Ascending aorta (tissue), 2 donors: ENCODE results near the gene PRCD. TPM values are rescaled to one million over a fixed set of nuclear protein-coding genes. Genes with fewer than 3 reads are reported as not detected.

ENCODE experiments used
- DNase-seq, 2 donors: peaks; one replicate each; pipeline ENCODE4 v3.0.0-alpha.2; 2019; ENCODE audit warnings: low spot score in 2 of 2
- H3K27ac ChIP-seq, 2 donors: fragments of 200-600 bp; sonication (generic); one replicate each; pipeline ENCODE4 v1.5.1; 2016 to 2017; ENCODE audit warnings: mild to moderate bottlenecking in 1 of 2
- H3K27me3 ChIP-seq: fragments of 200-600 bp; sonication (generic); one replicate; pipeline ENCODE4 v1.5.1; 2017
- H3K36me3 ChIP-seq, 2 donors: fragments of 200-600 bp; sonication (generic); one replicate each; pipeline ENCODE4 v1.5.1; 2016
- H3K4me1 ChIP-seq, 2 donors: fragments of 200-600 bp; sonication (generic); one replicate each; pipeline ENCODE4 v1.5.1; 2016 to 2017; ENCODE audit warnings: mild to moderate bottlenecking in 1 of 2
- H3K4me3 ChIP-seq, 2 donors: fragments of 200-600 bp; sonication (generic); one replicate each; pipeline ENCODE4 v1.5.1; 2016 to 2017; ENCODE audit warnings: mild to moderate bottlenecking in 1 of 2
- H3K9me3 ChIP-seq, 2 donors: fragments of 200-600 bp; sonication (generic); one replicate each; pipeline ENCODE4 v1.5.1; 2016
- intact Hi-C: fragments of 100-400 bp; cut with DNase I; formaldehyde crosslinking; loops from one replicate; pipeline ENCODE4 v1.15.1; 2023
- total RNA-seq: library from RNA; depleted of rRNA; stranded (reverse); fragments of >200 nt; gene quantifications from one replicate; pipeline ENCODE4 v1.1.0, GENCODE V29; 2016
- TF ChIP-seq, protein P1 (sequence below), 3 experiments: fragments of 200-600 bp in 2 of 3; fragments of 450-650 bp in 1 of 3; sonication (generic) in 2 of 3; IDR thresholded peaks; one replicate each; pipeline ENCODE4 v1.5.1; 2016 to 2019; ENCODE audit warnings: antibody characterized with exemption in 3 of 3, mild to moderate bottlenecking in 1 of 3, moderate library complexity in 1 of 3

Gene PRCD
- total RNA-seq, 1 donor from 2014 or later, result 0.43 TPM

DNA sequence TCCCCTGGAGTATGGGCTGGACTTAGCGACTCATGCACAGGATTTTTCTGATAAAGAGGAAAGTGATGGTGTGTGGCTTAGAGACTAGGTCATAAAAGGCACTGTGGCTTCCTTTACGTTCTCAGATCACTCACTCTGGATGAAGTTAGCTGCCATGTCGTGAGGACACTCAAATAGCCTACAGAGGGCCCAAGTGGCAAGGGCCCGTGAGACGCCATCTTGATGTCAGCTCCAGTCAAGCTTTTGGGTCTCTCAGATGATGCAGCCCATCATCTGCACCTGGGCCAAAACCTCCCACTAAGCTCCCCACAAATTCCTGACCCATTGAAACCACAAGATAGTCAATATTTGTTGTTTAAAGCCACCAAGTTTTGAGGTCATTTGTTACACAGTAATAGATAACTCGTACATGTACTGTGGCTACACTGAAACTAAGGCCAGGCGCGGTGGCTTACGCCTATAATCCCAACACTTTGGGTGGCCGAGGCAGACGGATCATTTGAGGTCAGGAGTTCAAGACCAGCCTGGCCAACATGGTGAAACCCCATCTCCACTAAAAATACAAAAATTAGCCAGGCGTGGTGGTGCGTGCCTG, 31.1 kb downstream of the PRCD start:
- Histone ChIP-seq H3K4me1 (no peaks in the 10 kb centered on the region), H3K4me3 (no peak overlapping the region), H3K27ac (no peak overlapping the region), H3K9me3 (no peaks in the 10 kb centered on the region), H3K27me3 (no peaks in the 10 kb centered on the region), H3K36me3 (peaks cover 0 to 4% of the 10 kb centered on the region in 2 donors)
- TF ChIP-seq, protein P1, sequence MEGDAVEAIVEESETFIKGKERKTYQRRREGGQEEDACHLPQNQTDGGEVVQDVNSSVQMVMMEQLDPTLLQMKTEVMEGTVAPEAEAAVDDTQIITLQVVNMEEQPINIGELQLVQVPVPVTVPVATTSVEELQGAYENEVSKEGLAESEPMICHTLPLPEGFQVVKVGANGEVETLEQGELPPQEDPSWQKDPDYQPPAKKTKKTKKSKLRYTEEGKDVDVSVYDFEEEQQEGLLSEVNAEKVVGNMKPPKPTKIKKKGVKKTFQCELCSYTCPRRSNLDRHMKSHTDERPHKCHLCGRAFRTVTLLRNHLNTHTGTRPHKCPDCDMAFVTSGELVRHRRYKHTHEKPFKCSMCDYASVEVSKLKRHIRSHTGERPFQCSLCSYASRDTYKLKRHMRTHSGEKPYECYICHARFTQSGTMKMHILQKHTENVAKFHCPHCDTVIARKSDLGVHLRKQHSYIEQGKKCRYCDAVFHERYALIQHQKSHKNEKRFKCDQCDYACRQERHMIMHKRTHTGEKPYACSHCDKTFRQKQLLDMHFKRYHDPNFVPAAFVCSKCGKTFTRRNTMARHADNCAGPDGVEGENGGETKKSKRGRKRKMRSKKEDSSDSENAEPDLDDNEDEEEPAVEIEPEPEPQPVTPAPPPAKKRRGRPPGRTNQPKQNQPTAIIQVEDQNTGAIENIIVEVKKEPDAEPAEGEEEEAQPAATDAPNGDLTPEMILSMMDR (IDR thresholded peaks at IDR 0.05), result no peak
- DNase-seq, result no peak
- intact Hi-C loops, result no loop called here

DNA sequence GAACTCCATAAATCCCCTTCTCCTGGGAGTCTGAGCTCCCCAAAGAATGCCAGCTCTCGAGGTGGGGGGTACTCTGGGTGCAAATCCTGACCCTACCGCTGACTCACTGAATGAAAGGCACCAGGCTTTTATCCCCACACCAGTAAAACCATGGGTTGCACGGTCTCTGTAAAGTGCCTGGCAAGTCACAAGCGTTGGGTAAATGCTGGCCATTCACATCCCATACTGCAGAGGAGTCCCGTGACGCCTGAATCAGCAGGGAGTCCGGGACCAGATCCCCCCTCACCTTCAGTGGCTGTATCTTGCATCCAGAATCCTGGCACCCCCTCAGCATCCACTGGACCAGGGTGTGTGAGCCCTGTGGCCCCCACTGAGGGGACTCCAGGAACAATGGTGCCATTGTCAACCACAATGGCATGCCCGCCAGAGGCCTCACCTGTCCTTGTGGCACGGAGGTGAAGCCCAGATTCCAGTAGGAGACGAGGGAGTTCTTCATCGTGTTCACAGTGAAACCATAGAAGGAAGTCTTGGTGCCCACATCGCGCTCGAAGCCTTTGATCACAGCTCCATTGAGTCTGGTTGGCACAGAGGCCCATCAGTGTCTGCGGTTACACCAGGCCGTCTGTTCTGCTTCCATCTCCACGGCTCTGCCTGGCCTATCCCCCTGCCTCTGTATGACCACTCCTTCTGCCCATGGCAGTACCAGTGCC, 32.5 kb downstream of the PRCD start:
- TF ChIP-seq, protein P1 (IDR thresholded peaks at IDR 0.05), result no peak
- Histone ChIP-seq H3K4me3 (no peak overlapping the region), H3K27me3 (no peaks in the 10 kb centered on the region), H3K36me3 (no peaks in the 10 kb centered on the region), H3K27ac (no peak overlapping the region), H3K4me1 (no peaks in the 10 kb centered on the region), H3K9me3 (no peaks in the 10 kb centered on the region)
- intact Hi-C loops, result no loop called here
- DNase-seq, result no peak

DNA sequence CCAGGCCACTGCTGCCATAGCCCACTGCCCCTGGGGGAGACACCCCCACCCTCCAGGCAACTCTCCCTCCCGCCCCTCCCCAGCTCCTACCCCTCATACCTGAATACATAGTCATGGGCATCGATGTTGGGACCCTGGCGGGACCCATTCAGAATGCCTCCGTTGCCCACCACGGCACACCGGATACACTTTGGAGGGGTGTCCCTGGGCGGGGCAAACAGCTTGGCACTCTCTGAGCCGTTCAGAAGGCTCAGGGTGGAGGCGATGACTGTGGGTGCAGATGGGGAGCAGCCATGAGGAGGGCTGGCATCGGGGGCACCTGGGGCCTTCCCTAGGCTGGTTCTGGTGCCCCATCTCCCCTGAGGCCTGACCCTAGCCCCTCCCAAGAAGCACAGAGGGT, 33.3 kb downstream of the PRCD start:
- H3K27me3 ChIP-seq, result no peaks in the 10 kb centered on the region
- TF ChIP-seq, protein P1 (IDR thresholded peaks at IDR 0.05), result no peak
- H3K36me3 ChIP-seq, result no peaks in the 10 kb centered on the region
- DNase-seq, result no peak
- H3K4me1 ChIP-seq, result no peaks in the 10 kb centered on the region
- intact Hi-C loops, result no loop called here
- no peak overlapping the region for H3K4me3 ChIP-seq
- no peaks in the 10 kb centered on the region for H3K9me3 ChIP-seq
- H3K27ac ChIP-seq, result no peak overlapping the region

DNA sequence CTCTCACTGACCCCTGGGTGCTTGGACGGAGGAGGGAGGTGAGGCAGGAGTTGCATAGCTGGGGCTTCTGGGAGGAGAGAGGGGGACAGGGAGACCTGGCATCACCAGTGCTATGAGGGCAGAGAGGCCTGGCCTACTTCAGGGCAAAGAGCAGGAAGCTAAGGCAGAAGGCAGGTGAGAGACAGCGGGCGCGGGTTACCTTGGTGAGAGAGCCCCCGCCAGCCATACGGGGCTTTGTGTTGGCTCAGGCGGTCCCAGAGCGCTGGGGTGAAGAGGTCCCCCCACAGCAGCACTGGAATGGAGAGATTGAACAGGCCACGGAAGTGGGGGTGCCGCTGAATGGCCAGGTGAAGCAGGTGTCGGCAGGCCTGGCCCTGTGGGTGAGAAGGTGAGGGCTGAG, 34.3 kb downstream of the PRCD start:
- no peak overlapping the region for H3K4me3 ChIP-seq
- H3K27me3 ChIP-seq, result no peaks in the 10 kb centered on the region
- H3K27ac ChIP-seq, result no peak overlapping the region
- H3K4me1 ChIP-seq, result no peaks in the 10 kb centered on the region
- no peak for DNase-seq
- no peaks in the 10 kb centered on the region for H3K9me3 ChIP-seq
- TF ChIP-seq, protein P1 (IDR thresholded peaks at IDR 0.05), result no peak
- intact Hi-C loops, result no loop called here
- H3K36me3 ChIP-seq, result no peaks in the 10 kb centered on the region

DNA sequence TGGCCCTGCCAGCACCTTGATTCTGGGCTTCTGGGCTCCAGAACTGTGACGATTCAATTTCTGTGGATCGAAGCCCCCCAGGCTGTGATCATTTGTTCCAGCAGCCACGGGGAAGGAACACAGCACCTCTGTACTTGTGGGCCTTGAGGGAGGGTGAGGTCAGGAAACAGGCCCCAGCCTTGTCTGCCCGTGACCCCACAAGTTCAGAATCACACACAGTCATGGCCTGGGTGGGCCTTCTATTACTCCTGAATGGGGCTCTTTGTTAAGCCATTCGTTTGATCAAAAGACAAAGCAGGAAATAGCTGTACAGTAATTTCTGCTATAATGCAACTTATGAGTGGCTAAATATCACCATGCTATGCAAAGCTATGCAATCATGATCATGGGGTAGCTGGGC, 35.7 kb downstream of the PRCD start:
- DNase-seq, result no peak
- Histone ChIP-seq H3K4me3 (no peak overlapping the region), H3K36me3 (no peaks in the 10 kb centered on the region), H3K27ac (no peak overlapping the region), H3K4me1 (no peaks in the 10 kb centered on the region), H3K27me3 (no peaks in the 10 kb centered on the region), H3K9me3 (no peaks in the 10 kb centered on the region)
- TF ChIP-seq, protein P1 (IDR thresholded peaks at IDR 0.05), result no peak
- intact Hi-C loops, result no loop called here
